Gastrocnemius medialis (tissue), 4 donors: Measurements from ENCODE around the gene CLDN11. TPM values are rescaled to one million over a fixed set of nuclear protein-coding genes. Genes with fewer than 3 reads are reported as not detected.

ENCODE experiments used
- ATAC-seq, 2 donors: fragments of 150-250 bp; one replicate each; pipeline ENCODE4 v1.9.1; 2016
- DNase-seq, 2 donors: peaks; one replicate each; pipeline ENCODE4 v3.0.0-alpha.2; 2019
- H3K27ac ChIP-seq, 4 donors: fragments of 200-600 bp; sonication (generic); 1 replicate in 1 of 4; 2 replicates in 3 of 4; pipeline ENCODE4 v1.5.1; 2016 to 2018; ENCODE audit warnings: mild to moderate bottlenecking in 2 of 4, moderate library complexity in 1 of 4
- H3K27me3 ChIP-seq, 3 donors: fragments of 200-600 bp; sonication (generic) in 2 of 3; 1 replicate in 1 of 3; 2 replicates in 2 of 3; pipeline versions ENCODE4 v1.5.1 to v1.6.0; 2016 to 2019; ENCODE audit warnings: mild to moderate bottlenecking in 1 of 3, moderate library complexity in 1 of 3
- H3K36me3 ChIP-seq, 2 donors: fragments of 200-600 bp; sonication (generic) in 1 of 2; one replicate each; pipeline ENCODE4 v1.5.1; 2017 to 2018
- H3K4me1 ChIP-seq, 2 donors: fragments of 200-600 bp; sonication (generic) in 1 of 2; one replicate each; pipeline ENCODE4 v1.5.1; 2016 to 2017; ENCODE audit warnings: mild to moderate bottlenecking in 2 of 2
- H3K4me3 ChIP-seq, 4 donors: fragments of 200-600 bp; sonication (generic) in 3 of 4; 1 replicate in 1 of 4; 2 replicates in 3 of 4; pipeline ENCODE4 v1.5.1; 2016 to 2019; ENCODE audit warnings: mild to moderate bottlenecking in 2 of 4
- H3K9me3 ChIP-seq, 3 donors: fragments of 200-600 bp; sonication (generic) in 2 of 3; 1 replicate in 1 of 3; 2 replicates in 2 of 3; pipeline ENCODE4 v1.5.1; 2016 to 2019
- CTCF ChIP-seq, 5 experiments: fragments of 450-650 bp in 3 of 5; fragments of 200-600 bp in 2 of 5; sonication (generic) in 2 of 5; IDR thresholded peaks in 4 of 5; conservative IDR thresholded peaks in 1 of 5; 1 replicate in 4 of 5; 2 replicates in 1 of 5; pipeline ENCODE4 v1.5.1; 2016 to 2019; ENCODE audit warnings: antibody characterized with exemption in 5 of 5, mild to moderate bottlenecking in 3 of 5, moderate library complexity in 3 of 5
- POLR2A ChIP-seq, 2 donors: fragments of 450-650 bp; IDR thresholded peaks; one replicate each; pipeline ENCODE4 v1.6.1; 2017; ENCODE audit warnings: antibody characterized with exemption in 2 of 2, mild to moderate bottlenecking in 2 of 2, moderate library complexity in 2 of 2
- in situ Hi-C, 4 donors: fragments of 200-750 bp; cut with MboI; loops; one replicate each; pipeline versions ENCODE4 v1.15.0 to v1.8.0; 2017; ENCODE audit warnings: low sequenced_read_pairs in 4 of 4
- intact Hi-C: fragments of 100-400 bp; cut with DNase I; formaldehyde crosslinking; loops from one replicate; pipeline ENCODE4 v1.15.1; 2023; ENCODE audit warnings: low total_unique reads
- total RNA-seq, 4 donors: library from RNA; depleted of rRNA; stranded (reverse); fragments of >200 nt; gene quantifications; one replicate each; pipeline versions ENCODE4 v1.1.0 to v1.2.3, GENCODE V29; 2016

Gene CLDN11
- total RNA-seq, 4 donors from 2014 or later: 0.53 to 2.7 (median 1.4) TPM

- DNase-seq (no peak), ATAC-seq (no peak)
- Histone ChIP-seq H3K27ac (no peak overlapping the region), H3K9me3 (no peaks in the 10 kb centered on the region), H3K4me3 (no peak overlapping the region), H3K36me3 (no peaks in the 10 kb centered on the region), H3K4me1 (no peaks in the 10 kb centered on the region), H3K27me3 (no peaks in the 10 kb centered on the region)
- TF ChIP-seq POLR2A (IDR thresholded peaks at IDR 0.05) (no peak), CTCF (IDR thresholded peaks at IDR 0.05 in 4 of 5, conservative IDR thresholded peaks at IDR 0.05 in 1 of 5) (no peak)
- in situ Hi-C loops: no loop called here
- intact Hi-C loops: no loop called here
These were observed 10.4 kb downstream of the CLDN11 start for GRCh38 chr3:170429050-170429449.

- intact Hi-C loops: no loop called here
- Histone ChIP-seq H3K27me3 (no peaks in the 10 kb centered on the region), H3K4me3 (no peak overlapping the region), H3K36me3 (no peaks in the 10 kb centered on the region), H3K4me1 (no peaks in the 10 kb centered on the region), H3K9me3 (no peaks in the 10 kb centered on the region), H3K27ac (no peak overlapping the region)
- in situ Hi-C loops: no loop called here
- TF ChIP-seq CTCF (IDR thresholded peaks at IDR 0.05 in 4 of 5, conservative IDR thresholded peaks at IDR 0.05 in 1 of 5) (no peak), POLR2A (IDR thresholded peaks at IDR 0.05) (no peak)
- DNase-seq (no peak), ATAC-seq (no peak)
These were observed 12.4 kb downstream of the CLDN11 start for GRCh38 chr3:170431054-170431453.

DNA sequence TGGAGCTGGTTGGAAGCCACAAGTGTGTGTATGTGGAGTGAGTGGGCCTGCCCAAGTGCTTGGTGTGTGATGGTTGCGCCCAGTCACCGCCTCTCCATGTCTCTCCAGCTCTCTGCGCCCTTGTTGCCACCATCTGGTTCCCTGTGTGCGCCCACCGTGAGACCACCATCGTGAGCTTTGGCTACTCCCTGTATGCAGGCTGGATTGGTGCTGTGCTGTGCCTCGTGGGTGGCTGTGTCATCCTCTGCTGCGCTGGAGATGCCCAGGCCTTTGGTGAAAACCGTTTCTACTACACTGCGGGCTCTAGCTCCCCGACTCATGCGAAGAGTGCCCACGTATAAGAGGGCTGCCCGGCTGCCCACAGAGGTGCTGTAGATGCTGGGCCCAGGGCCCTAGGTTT is 13.7 kb downstream of the CLDN11 start:
- Histone ChIP-seq H3K36me3 (no peaks in the 10 kb centered on the region), H3K4me1 (no peaks in the 10 kb centered on the region), H3K27me3 (no peaks in the 10 kb centered on the region), H3K9me3 (no peaks in the 10 kb centered on the region), H3K4me3 (no peak overlapping the region), H3K27ac (no peak overlapping the region)
- ATAC-seq (no peak), DNase-seq (no peak)
- TF ChIP-seq CTCF (IDR thresholded peaks at IDR 0.05 in 4 of 5, conservative IDR thresholded peaks at IDR 0.05 in 1 of 5): no peak
- TF ChIP-seq POLR2A (IDR thresholded peaks at IDR 0.05): no peak
- intact Hi-C loops: no loop called here
- in situ Hi-C loops: no loop called here

DNA sequence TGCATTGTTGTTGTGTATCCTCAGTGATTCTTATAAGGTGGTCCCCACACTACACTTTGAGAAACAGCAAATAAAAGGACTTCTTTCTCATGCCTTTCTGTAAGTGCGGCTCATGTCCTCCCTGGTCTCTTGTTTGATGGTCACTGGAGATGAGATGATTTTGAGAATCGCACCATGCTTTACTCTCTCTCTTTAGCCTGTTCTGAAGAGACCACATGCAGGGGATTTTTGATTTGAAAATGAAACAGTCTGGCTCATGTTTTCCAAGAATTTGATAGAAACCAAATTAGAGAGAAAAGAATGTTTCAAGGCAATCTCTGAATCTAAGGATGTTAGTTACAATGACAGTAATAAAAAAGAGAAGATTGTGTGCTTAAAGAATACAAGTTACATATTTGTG is 18.0 kb downstream of the CLDN11 start:
- ATAC-seq (no peak), DNase-seq (no peak)
- H3K27me3 ChIP-seq: no peaks in the 10 kb centered on the region
- TF ChIP-seq CTCF (IDR thresholded peaks at IDR 0.05 in 4 of 5, conservative IDR thresholded peaks at IDR 0.05 in 1 of 5) (no peak), POLR2A (IDR thresholded peaks at IDR 0.05) (no peak)
- in situ Hi-C loops (no loop called here), intact Hi-C loops (no loop called here)
- H3K36me3 ChIP-seq: no peaks in the 10 kb centered on the region
- H3K4me1 ChIP-seq: no peaks in the 10 kb centered on the region
- H3K27ac ChIP-seq: no peak overlapping the region
- no peaks in the 10 kb centered on the region for H3K9me3 ChIP-seq
- H3K4me3 ChIP-seq: no peak overlapping the region

GRCh38 chr3:170437176-170437575 is 18.5 kb downstream of the CLDN11 start:
- Histone ChIP-seq H3K4me3 (no peak overlapping the region), H3K27ac (no peak overlapping the region), H3K36me3 (no peaks in the 10 kb centered on the region), H3K27me3 (no peaks in the 10 kb centered on the region), H3K9me3 (no peaks in the 10 kb centered on the region), H3K4me1 (no peaks in the 10 kb centered on the region)
- intact Hi-C loops (no loop called here), in situ Hi-C loops (no loop called here)
- TF ChIP-seq POLR2A (IDR thresholded peaks at IDR 0.05): no peak
- no peak for TF ChIP-seq CTCF (IDR thresholded peaks at IDR 0.05 in 4 of 5, conservative IDR thresholded peaks at IDR 0.05 in 1 of 5)
- ATAC-seq (no peak), DNase-seq (no peak)
